Ramos (cell line): ENCODE data around the gene TTC16.

Source experiments
- in situ Hi-C: fragments of 300-500 bp; cut with MboI; formaldehyde crosslinking; loops from one replicate; pipeline ENCODE4 v1.14.3; 2022; ENCODE audit warnings: low sequenced_read_pairs; ENCODE audit not compliant: unreplicated experiment

The TTC16 gene

GRCh38 chr9:127715470-127716337 lies at the start of gene TTC16, which contains the start of gene PTRH1:
Gene TTC16, plus strand, starts transcription at chr9:127716079. Its CDS starts 67 bp downstream, at chr9:127716146.
Gene PTRH1, minus strand, starts transcription at chr9:127715663. Its CDS starts 24 bp downstream, at chr9:127715639.
- in situ Hi-C loops = no loop called here

- in situ Hi-C loops = no loop called here
Observed at GRCh38 chr9:127667127-127667844, 48.6 kb upstream of the TTC16 start.

GRCh38 chr9:127667906-127668305 lies 48.0 kb upstream of the TTC16 start:
- in situ Hi-C loops = no loop called here

GRCh38 chr9:127673234-127673633 lies 42.6 kb upstream of the TTC16 start:
- in situ Hi-C loops = no loop called here

- in situ Hi-C loops = no loop called here
Observed at GRCh38 chr9:127676638-127677037, 39.2 kb upstream of the TTC16 start.

- in situ Hi-C loops = no loop called here
Observed at GRCh38 chr9:127679506-127679905, 36.4 kb upstream of the TTC16 start.

- in situ Hi-C loops = no loop called here
Observed at GRCh38 chr9:127680226-127680625, 35.7 kb upstream of the TTC16 start.

- in situ Hi-C loops = no loop called here
Observed at GRCh38 chr9:127680846-127681245, 35.0 kb upstream of the TTC16 start.

GRCh38 chr9:127682351-127683136 lies 33.3 kb upstream of the TTC16 start:
- in situ Hi-C loops = no loop called here

GRCh38 chr9:127683723-127684122 lies 32.2 kb upstream of the TTC16 start:
- in situ Hi-C loops = no loop called here

GRCh38 chr9:127684576-127684975 lies 31.3 kb upstream of the TTC16 start:
- in situ Hi-C loops = no loop called here

- in situ Hi-C loops = no loop called here
Observed at GRCh38 chr9:127686461-127687393, 29.2 kb upstream of the TTC16 start.

GRCh38 chr9:127689329-127690000 lies 26.4 kb upstream of the TTC16 start:
- in situ Hi-C loops = no loop called here

- in situ Hi-C loops = no loop called here
Observed at GRCh38 chr9:127690735-127691134, 25.1 kb upstream of the TTC16 start.

GRCh38 chr9:127692071-127692470 lies 23.8 kb upstream of the TTC16 start:
- in situ Hi-C loops = no loop called here

- in situ Hi-C loops = no loop called here
Observed at GRCh38 chr9:127693143-127693542, 22.7 kb upstream of the TTC16 start.

GRCh38 chr9:127693697-127694096 lies 22.2 kb upstream of the TTC16 start:
- in situ Hi-C loops = no loop called here

- in situ Hi-C loops = no loop called here
Observed at GRCh38 chr9:127694890-127695720, 20.8 kb upstream of the TTC16 start.
